Measurements from ENCODE around the gene CERK. TPM values are rescaled to one million over a fixed set of nuclear protein-coding genes. Genes with fewer than 3 reads are reported as not detected.
"Not testable (repeated sequence)": the region's sequence is repeated elsewhere in the genome, so short reads cannot be mapped to it uniquely, and the experiment has no call there.

CERK gene
- 42.0 TPM for total RNA-seq

- peak; percentile 50 for DNase-seq
These were observed at the start of gene CERK for GRCh38 chr22:46737976-46738646. TSS of gene CERK (minus strand) at chr22:46738252. CDS start at chr22:46738148, 104 bp downstream.

DNA sequence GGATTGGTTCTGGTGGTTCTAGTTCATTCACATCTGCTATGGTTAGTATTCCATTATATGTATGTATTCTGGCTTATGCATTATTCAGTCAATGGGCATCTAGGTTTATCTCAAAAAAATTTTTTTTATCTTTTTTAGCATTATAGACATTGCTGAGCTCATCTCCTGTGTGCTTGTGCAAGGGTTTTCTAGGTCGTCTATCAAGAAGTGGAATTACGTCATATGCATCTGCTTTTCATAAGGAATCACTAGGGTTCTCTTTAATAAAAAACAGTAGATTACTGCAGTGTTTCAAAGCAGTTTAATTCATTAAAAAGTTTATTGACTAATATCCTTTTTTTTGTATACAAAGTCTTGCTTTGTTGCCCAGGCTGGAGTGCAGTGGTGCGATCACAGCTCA is 45.7 kb upstream of the CERK start:
- DNase-seq, result no peak

- not testable (repeated sequence) for DNase-seq
These were observed 44.1 kb upstream of the CERK start for GRCh38 chr22:46782200-46782599.

- no peak for DNase-seq
These were observed 43.2 kb upstream of the CERK start for GRCh38 chr22:46781291-46781690.

DNA sequence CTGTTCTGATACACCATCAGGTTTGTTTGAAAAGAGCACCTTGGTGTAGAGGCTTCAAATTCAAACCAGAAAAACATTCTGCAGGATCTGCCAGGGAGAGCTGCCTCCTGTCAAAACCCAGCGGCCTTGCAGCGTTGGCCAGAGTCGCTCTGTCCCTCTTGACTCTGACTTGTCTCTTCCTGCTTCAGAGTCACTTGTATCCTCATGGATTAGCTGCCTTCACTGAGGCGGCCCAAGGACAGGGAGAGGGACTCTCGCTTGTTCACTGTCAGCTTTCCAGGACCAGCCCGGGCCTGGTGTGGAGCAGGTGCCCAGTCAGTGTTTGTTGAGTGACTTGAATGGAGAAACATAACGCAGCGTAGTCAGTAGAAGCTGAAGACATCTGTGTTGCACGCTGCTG is 42.4 kb upstream of the CERK start:
- DNase-seq, result no peak

GRCh38 chr22:46779651-46780050 is 41.6 kb upstream of the CERK start:
- no peak for DNase-seq

- no peak for DNase-seq
These were observed 41.0 kb upstream of the CERK start for GRCh38 chr22:46779023-46779422.

- DNase-seq, result no peak
These were observed 39.5 kb upstream of the CERK start for GRCh38 chr22:46777609-46777970.

GRCh38 chr22:46776876-46777608 is 39.0 kb upstream of the CERK start:
- no peak for DNase-seq

- DNase-seq, result no peak
These were observed 38.1 kb upstream of the CERK start for GRCh38 chr22:46775850-46776826.

DNA sequence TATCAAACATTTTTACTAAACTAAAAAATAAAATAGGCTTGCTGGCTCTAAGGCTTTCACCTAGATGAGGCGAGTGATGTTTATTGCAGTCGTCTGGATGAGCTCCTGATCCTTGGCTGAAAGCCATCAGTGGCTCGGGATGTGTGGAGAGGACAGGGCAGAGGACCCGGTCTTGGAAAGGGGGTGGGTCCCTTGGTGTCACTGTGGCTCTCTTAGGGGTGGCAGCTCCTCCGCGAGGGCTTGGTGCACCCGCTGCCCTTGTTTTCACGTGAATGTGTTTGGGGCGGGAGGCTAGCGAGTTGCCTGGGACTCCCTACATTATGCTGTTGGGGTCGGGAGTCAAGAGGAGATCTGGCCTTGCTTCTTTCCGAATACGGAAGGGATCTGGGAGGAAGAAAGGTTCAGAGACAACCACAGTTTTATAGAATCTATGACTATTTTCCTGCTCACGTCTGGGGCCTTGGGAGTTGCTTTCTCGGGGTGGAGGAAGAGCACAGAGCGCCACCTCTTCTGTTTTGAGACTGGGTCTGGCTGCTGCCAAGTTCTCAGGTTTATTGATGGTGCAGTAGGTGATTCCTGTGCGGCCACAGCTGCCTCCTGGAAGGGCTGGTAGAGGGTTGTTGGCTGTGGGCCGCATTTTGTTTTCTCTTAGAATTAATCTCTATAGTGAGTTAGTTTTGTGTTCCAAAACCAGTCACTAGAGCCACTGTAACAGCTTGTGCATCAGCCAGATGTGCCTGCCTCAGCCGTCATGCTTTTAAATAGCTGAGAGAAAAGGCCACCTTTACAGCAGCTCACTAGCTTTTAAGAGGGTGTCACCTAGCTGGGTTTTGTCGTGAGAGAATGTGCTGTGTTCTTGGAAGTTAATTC is 37.2 kb upstream of the CERK start:
- DNase-seq, result no peak

- DNase-seq, result no peak
These were observed 36.4 kb upstream of the CERK start for GRCh38 chr22:46774253-46774979.

GRCh38 chr22:46773076-46773475 is 35.0 kb upstream of the CERK start:
- no peak for DNase-seq

DNA sequence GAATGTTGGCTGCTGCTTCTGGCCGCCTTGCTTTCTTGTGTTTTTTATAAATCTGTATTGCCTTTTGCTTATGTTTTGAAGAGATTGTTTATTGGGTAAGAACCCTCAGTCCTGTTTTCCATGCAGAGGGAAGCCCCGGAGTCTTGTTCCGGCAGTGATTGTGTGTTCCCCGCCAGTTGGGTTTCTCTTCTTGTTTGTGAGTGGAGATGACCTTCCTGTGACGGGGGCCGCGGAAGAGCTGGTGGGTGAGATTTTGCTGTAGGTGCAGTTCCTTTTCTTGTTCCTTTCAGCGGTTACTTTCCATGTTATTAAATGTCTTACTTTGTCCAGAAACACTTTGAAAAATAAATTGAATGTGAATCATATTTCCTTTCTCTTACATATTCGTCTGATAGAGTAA is 32.7 kb upstream of the CERK start:
- DNase-seq, result no peak

DNA sequence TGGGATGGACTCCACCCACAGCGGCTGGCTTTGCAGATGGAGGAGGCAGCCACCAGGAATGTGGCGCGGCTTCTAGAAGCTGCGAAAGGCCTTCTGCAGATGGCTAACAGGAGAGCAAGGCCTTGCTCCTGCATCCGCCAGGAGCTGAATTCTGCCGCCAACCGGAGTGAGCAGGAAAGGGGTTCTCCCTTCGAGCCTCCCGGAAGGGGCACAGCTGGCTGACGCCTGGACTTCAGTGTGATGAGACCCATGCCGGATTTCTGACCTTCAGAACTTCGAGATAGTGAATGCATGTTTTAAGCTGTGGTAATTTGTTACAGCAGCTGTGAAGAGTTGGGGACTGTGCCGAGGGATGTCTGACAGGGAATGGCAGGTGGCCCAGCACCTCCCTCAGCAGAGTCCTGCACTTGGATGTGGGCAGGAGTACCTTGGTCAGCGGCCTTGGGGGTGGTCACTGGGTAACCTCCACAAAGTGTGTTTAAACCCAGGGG is 32.1 kb upstream of the CERK start:
- no peak for DNase-seq

DNA sequence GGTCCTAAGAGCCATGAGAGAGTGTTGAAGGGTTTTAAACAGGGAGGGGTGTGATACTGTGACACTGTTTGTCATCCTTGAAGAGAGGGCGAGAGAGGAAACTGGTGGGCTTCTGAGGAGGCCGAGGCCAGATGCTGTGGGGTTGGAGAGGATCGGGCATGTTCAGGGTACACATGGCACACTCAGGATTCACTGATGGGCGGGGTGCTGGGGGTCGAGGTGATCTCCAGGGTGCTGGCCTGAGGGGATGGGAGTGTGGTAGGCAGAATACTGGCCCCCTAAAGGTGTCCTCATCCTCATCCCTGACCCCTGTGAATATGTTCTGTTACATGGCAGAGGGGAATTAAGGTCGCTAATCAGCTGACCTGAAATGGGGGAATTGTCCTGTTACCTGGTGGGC is 31.7 kb upstream of the CERK start:
- no peak for DNase-seq

DNA sequence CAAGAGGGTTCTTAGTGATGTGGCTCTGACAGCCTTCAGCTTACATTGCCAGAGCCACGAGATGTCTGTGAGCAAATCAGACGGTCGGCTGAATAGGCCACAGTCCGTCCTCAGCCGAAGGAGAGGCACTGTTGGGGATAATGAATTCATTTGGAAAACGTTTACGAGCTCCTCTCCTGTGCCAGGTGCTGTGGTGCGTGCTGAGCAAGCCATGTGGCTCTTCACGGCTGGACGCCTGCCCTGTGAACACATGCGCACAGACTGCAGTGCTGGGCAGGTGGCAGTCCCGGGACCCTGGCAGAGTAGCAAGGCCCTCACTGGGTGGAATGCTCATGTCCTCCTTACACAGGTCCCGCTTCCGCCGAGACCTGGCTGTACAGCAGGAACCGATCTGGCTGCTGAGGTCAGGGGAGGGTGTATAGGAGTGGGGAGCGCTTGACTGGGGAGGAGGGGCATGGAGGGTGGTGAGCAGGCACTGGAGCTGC is 31.2 kb upstream of the CERK start:
- DNase-seq, result no peak

- no peak for DNase-seq
These were observed 29.4 kb upstream of the CERK start for GRCh38 chr22:46767249-46767985.

GRCh38 chr22:46766611-46767010 is 28.6 kb upstream of the CERK start:
- DNase-seq, result no peak

All from occipital lobe (tissue), 2 donors.